Measurements from ENCODE around the gene PEX14. TPM values are rescaled to one million over a fixed set of nuclear protein-coding genes. Genes with fewer than 3 reads are reported as not detected.

The PEX14 gene
- total and polyA plus RNA-seq, 9 of the 15 experiments (the other 6 are each of a cell fraction or from before 2014, with no cell fraction given) = 2.6 to 45.7 (median 22.7) TPM

DNA sequence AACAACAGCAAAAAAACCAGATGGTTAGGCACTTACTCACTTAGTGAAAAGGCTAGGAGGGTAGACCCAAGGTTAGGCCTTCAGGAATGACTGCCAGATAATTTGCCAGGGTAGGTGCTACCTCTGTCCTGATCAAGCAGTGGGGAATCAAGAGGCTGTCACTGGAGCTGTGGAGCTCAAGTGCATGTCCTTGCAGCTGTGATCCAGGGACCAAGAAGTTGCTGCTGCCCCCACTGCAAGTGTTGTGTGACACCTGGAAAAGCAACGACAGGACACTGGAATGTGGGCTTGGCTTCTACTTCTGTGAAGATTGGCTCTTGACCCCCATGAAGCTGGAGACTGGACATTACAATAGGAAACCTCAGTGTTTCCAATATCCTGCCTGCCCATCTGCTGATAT lies 72.1 kb downstream of the PEX14 start:
- 31% methylated on average over 1 of the region's 1 CpG for WGBS (ENCODE audit: insufficient coverage, low coverage, missing lambda C conversion rate)
- Histone ChIP-seq H3K9me3 (replicated peaks; ENCODE audit: control insufficient read depth, insufficient read depth, low read depth, low read length) (no peaks in the 10 kb centered on the region), H2AFZ (ENCODE audit: low read depth, low read length) (no peak overlapping the region), H3K27ac (ENCODE audit: extremely low read depth, low read depth, low read length) (no peak overlapping the region), H3K4me3 (no peak overlapping the region), H3K4me1 (replicated peaks in 1 of 2; ENCODE audit: control insufficient read depth in 2 of 2, insufficient read depth in 2 of 2, low read length in 2 of 2) (no peaks in the 10 kb centered on the region), H3K79me2 (ENCODE audit: control insufficient read depth, insufficient read depth, low read length) (no peaks in the 10 kb centered on the region), H3K27me3 (ENCODE audit: control insufficient read depth in 2 of 2, insufficient read depth in 2 of 2, low read length in 2 of 2) (no peaks in the 10 kb centered on the region), H4K20me1 (replicated peaks; ENCODE audit: control insufficient read depth, insufficient read depth, low read length) (no peaks in the 10 kb centered on the region), H3K9ac (ENCODE audit: insufficient read depth in 1 of 2, low read depth in 2 of 2, low read length in 2 of 2) (peak overlapping the region in 1 of 2 experiments; percentile 3; a peak in 1 of 4 replicates), H3K36me3 (ENCODE audit: control insufficient read depth, insufficient read depth, low read length) (peaks cover 10% of the 10 kb centered on the region; the same call in 1 of the 3 replicates), H3K9me1 (ENCODE audit: control insufficient read depth, insufficient read depth, low read length) (no peaks in the 10 kb centered on the region), H3K4me2 (ENCODE audit: insufficient read depth, low read length) (no peak overlapping the region)
- intact Hi-C loops (cut with micrococcal nuclease) (no loop called here), in situ Hi-C loops (cut with MboI) (no loop called here)
- CTCF ChIA-PET (ENCODE audit: low intra/inter-chr PET ratio) = no interaction called here
- BruUV-seq (replicated peaks) = no TSS peak
- POLR2A ChIA-PET = no interaction called here
- no peak for DNase-seq (ENCODE audit: extremely low read depth in 1 of 4, low spot score in 3 of 4)
- 0 out of 3 replicates have a peak, but pooled peaks have one; percentile 29 for ATAC-seq
- TF ChIP-seq RREB1 (CRISPR knock-in tag; IDR thresholded peaks at IDR 0.05) (no peak), MAFK (IDR thresholded peaks at IDR 0.05; ENCODE audit: low read length) (no peak), ZNF324 (CRISPR knock-in tag; IDR thresholded peaks at IDR 0.05) (no peak)
- TF ChIP-seq, protein P1, sequence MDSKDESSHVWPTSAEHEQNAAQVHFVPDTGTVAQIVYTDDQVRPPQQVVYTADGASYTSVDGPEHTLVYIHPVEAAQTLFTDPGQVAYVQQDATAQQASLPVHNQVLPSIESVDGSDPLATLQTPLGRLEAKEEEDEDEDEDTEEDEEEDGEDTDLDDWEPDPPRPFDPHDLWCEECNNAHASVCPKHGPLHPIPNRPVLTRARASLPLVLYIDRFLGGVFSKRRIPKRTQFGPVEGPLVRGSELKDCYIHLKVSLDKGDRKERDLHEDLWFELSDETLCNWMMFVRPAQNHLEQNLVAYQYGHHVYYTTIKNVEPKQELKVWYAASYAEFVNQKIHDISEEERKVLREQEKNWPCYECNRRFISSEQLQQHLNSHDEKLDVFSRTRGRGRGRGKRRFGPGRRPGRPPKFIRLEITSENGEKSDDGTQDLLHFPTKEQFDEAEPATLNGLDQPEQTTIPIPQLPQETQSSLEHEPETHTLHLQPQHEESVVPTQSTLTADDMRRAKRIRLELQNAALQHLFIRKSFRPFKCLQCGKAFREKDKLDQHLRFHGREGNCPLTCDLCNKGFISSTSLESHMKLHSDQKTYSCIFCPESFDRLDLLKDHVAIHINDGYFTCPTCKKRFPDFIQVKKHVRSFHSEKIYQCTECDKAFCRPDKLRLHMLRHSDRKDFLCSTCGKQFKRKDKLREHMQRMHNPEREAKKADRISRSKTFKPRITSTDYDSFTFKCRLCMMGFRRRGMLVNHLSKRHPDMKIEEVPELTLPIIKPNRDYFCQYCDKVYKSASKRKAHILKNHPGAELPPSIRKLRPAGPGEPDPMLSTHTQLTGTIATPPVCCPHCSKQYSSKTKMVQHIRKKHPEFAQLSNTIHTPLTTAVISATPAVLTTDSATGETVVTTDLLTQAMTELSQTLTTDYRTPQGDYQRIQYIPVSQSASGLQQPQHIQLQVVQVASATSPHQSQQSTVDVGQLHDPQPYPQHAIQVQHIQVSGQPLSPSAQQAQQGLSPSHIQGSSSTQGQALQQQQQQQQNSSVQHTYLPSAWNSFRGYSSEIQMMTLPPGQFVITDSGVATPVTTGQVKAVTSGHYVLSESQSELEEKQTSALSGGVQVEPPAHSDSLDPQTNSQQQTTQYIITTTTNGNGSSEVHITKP (IDR thresholded peaks at IDR 0.05; ENCODE audit: partially characterized antibody) = no peak
- no peak for FAIRE-seq
